ENCODE results near the gene P2RX6. TPM values are rescaled to one million over a fixed set of nuclear protein-coding genes. Genes with fewer than 3 reads are reported as not detected.

P2RX6 gene
- total RNA-seq, 1 donor from 2014 or later, result 0.45 TPM

DNA sequence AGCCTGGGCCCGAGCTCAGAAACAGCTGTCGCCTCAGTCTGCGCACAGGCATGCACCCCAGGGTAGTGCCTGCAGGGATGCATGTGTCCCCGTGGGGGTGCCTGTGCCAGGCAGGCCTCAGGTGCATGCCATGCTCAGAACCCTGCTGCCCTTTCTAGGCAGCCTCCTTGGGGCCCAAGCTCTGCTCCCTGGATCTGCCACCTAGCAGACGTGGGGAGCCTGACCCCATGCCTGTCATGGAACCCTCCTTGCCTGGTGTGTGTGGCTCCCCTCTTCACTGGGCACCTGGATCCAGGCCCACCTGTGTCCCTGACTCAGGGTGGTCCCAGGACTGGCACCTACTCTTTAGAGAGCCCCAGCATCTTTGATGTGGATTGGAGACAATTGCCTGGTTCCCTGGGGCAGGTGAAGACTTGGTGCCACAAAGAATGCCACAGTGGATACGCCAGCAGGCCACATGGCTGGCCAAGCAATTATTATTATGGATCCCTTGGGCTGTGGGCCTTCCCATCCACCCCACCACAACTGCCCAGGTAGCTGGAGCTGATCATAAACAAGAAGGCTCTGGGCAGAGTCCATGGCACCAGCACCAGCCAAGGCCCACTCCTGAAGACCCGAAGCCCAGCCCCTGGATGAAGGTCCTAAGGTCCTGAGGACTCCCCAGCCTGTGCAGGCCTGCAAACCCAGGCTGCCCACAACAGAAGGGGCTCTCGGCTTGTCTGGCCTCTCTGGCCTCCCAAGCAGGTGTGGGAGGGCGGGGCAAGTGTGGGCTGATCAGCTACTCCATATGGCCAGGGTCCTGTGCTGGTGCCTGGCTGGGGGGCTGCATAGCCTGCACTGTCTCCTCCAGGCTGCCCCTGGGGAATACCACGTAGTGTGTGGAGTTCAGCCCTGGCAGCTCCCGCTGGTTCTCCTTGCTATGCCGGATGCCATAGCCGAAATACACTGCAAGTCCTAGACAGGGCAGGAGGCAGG is 13.6 kb downstream of the P2RX6 start:
- DNase-seq (ENCODE audit: low read depth) (no peak), FAIRE-seq (no peak)
- no peak overlapping the region for H3K4me2 ChIP-seq (ENCODE audit: low read length)
- peaks cover 15% of the 10 kb centered on the region for H3K27me3 ChIP-seq (ENCODE audit: insufficient read depth, low read length)
- no peak overlapping the region for H3K4me3 ChIP-seq (ENCODE audit: insufficient read depth, low read depth, low read length)
- Mint-ChIP-seq H3K36me3 (ENCODE audit: low read depth, unreplicated experiment) (no peaks in the 10 kb centered on the region), H3K27ac (ENCODE audit: unreplicated experiment) (peak overlapping the region; percentile 34), H3K4me1 (ENCODE audit: low read depth, unreplicated experiment) (peaks cover 6% of the 10 kb centered on the region), H3K27me3 (ENCODE audit: low read depth, unreplicated experiment) (peaks cover 36% of the 10 kb centered on the region), H3K4me3 (ENCODE audit: unreplicated experiment) (no peak overlapping the region), H3K9me3 (ENCODE audit: unreplicated experiment) (no peaks in the 10 kb centered on the region)
- H3K79me2 ChIP-seq (ENCODE audit: insufficient read depth, low read length), result no peaks in the 10 kb centered on the region
- no peaks in the 10 kb centered on the region for H3K9me3 ChIP-seq (ENCODE audit: insufficient read depth, low read depth, low read length)
- H3K9ac ChIP-seq (ENCODE audit: low read length), result no peak overlapping the region
- H3K36me3 ChIP-seq (ENCODE audit: insufficient read depth, low read length), result no peaks in the 10 kb centered on the region
- no peak overlapping the region for H3K27ac ChIP-seq (ENCODE audit: low read depth, low read length)
- TF ChIP-seq CTCF (IDR thresholded peaks at IDR 0.05; ENCODE audit: insufficient read depth, low read depth, low read length) (no peak), EZH2 (IDR thresholded peaks at IDR 0.05; ENCODE audit: insufficient read depth, low read length) (no peak)
- no peak overlapping the region for H2AFZ ChIP-seq (ENCODE audit: low read depth, low read length)
- H3K4me1 ChIP-seq (ENCODE audit: insufficient read depth, low read length), result peaks cover 7% of the 10 kb centered on the region
- no peaks in the 10 kb centered on the region for H4K20me1 ChIP-seq (ENCODE audit: insufficient read depth, low read length)

GRCh38 chr22:21029486-21030025 is 14.6 kb downstream of the P2RX6 start:
- Mint-ChIP-seq H3K27ac (ENCODE audit: unreplicated experiment) (peak overlapping the region; percentile 34), H3K4me1 (ENCODE audit: low read depth, unreplicated experiment) (peaks cover 6% of the 10 kb centered on the region), H3K9me3 (ENCODE audit: unreplicated experiment) (no peaks in the 10 kb centered on the region), H3K4me3 (ENCODE audit: unreplicated experiment) (no peak overlapping the region), H3K27me3 (ENCODE audit: low read depth, unreplicated experiment) (peaks cover 39% of the 10 kb centered on the region), H3K36me3 (ENCODE audit: low read depth, unreplicated experiment) (no peaks in the 10 kb centered on the region)
- Histone ChIP-seq H3K9me3 (ENCODE audit: insufficient read depth, low read depth, low read length) (no peaks in the 10 kb centered on the region), H3K27ac (ENCODE audit: low read depth, low read length) (no peak overlapping the region), H3K36me3 (ENCODE audit: insufficient read depth, low read length) (no peaks in the 10 kb centered on the region), H3K27me3 (ENCODE audit: insufficient read depth, low read length) (peaks cover 15% of the 10 kb centered on the region), H3K79me2 (ENCODE audit: insufficient read depth, low read length) (no peaks in the 10 kb centered on the region), H3K9ac (ENCODE audit: low read length) (no peak overlapping the region), H4K20me1 (ENCODE audit: insufficient read depth, low read length) (no peaks in the 10 kb centered on the region), H3K4me1 (ENCODE audit: insufficient read depth, low read length) (peaks cover 7% of the 10 kb centered on the region), H2AFZ (ENCODE audit: low read depth, low read length) (no peak overlapping the region), H3K4me3 (ENCODE audit: insufficient read depth, low read depth, low read length) (no peak overlapping the region), H3K4me2 (ENCODE audit: low read length) (no peak overlapping the region)
- no peak for TF ChIP-seq EZH2 (IDR thresholded peaks at IDR 0.05; ENCODE audit: insufficient read depth, low read length)
- TF ChIP-seq CTCF (IDR thresholded peaks at IDR 0.05; ENCODE audit: insufficient read depth, low read depth, low read length), result no peak
- DNase-seq (ENCODE audit: low read depth) (no peak), FAIRE-seq (no peak)

Data from astrocyte (in vitro differentiated cells and primary cell).